Panc1 (cell line): ENCODE results near the gene CETN1. TPM values are rescaled to one million over a fixed set of nuclear protein-coding genes. Genes with fewer than 3 reads are reported as not detected.

Experiments used
- ATAC-seq: fragments of 200-7000 bp; cut with Tn5 transposase; 2 replicates; pipeline ENCODE4 v1.9.1; 2020; ENCODE audit warnings: mild to moderate bottlenecking, moderate library complexity
- BruUV-seq: library from RNA; stranded (reverse); fragments of 400-500 nt; replicated peaks from 2 replicates; lab custom pipeline; 2021; lab: Mats Ljungman, UMichigan
- CTCF ChIA-PET: fragments of 300-600 bp; sonication (Branson Sonifier 250); formaldehyde crosslinking; loops from one replicate; lab custom pipeline; 2022; ENCODE audit warnings: antibody characterized with exemption; lab: Charles Lee
- POLR2A ChIA-PET: fragments of 300-600 bp; sonication (Branson Sonifier 250); formaldehyde crosslinking; loops from one replicate; lab custom pipeline; 2022; ENCODE audit warnings: antibody characterized with exemption; lab: Charles Lee
- DNase-seq: peaks from one replicate; pipeline ENCODE4 v3.0.0-alpha.2; 2010; ENCODE audit warnings: low read depth, low spot score
- H3K27ac ChIP-seq: 2 replicates; pipeline ENCODE4 v1.5.1; 2011; ENCODE audit warnings: mild to moderate bottlenecking, low read length, inconsistent platforms
- H3K27me3 ChIP-seq: fragments of 200-500 bp; sonication (Bioruptor generic); 2 replicates; pipeline ENCODE4 v1.6.0; 2014; ENCODE audit warnings: low read length, inconsistent platforms; ENCODE audit not compliant: control insufficient read depth, insufficient read depth
- H3K36me3 ChIP-seq: fragments of 200-500 bp; sonication (Bioruptor generic); 2 replicates; pipeline ENCODE4 v1.5.1; 2014; ENCODE audit warnings: inconsistent platforms, mild to moderate bottlenecking, low read length, moderate library complexity; ENCODE audit not compliant: control insufficient read depth, insufficient read depth
- H3K4me1 ChIP-seq: 2 replicates; pipeline ENCODE4 v1.5.1; 2011; ENCODE audit warnings: inconsistent platforms, mild to moderate bottlenecking, low read length, moderate library complexity; ENCODE audit not compliant: control insufficient read depth, insufficient read depth
- H3K4me3 ChIP-seq, 2 experiments: 2 replicates each; pipeline ENCODE4 v1.5.1; 2011 to 2012; ENCODE audit warnings: low read depth in 2 of 2, low read length in 2 of 2, mild to moderate bottlenecking in 2 of 2, inconsistent platforms in 1 of 2, moderate library complexity in 1 of 2
- H3K9me3 ChIP-seq: fragments of 200-500 bp; sonication (Bioruptor generic); 2 replicates; pipeline ENCODE4 v1.5.1; 2014; ENCODE audit warnings: low read depth, mild to moderate bottlenecking, inconsistent platforms, low read length, moderate library complexity; ENCODE audit not compliant: control insufficient read depth, insufficient read depth
- CTCF ChIP-seq: fragments of 450-650 bp; IDR thresholded peaks from 2 replicates; pipeline ENCODE4 v1.5.1; 2017; ENCODE audit warnings: mild to moderate bottlenecking
- POLR2AphosphoS5 ChIP-seq: IDR thresholded peaks from 2 replicates; pipeline ENCODE4 v1.6.1; 2012; ENCODE audit warnings: mild to moderate bottlenecking, low read depth, low read length, moderate library complexity
- SIN3A ChIP-seq: IDR thresholded peaks from 2 replicates; pipeline ENCODE4 v1.6.1; 2012; ENCODE audit warnings: low read depth, mild to moderate bottlenecking, low read length, moderate library complexity, borderline replicate concordance; ENCODE audit not compliant: insufficient read depth
- TCF7L2 ChIP-seq: IDR thresholded peaks from 2 replicates; pipeline ENCODE4 v1.6.1; 2011; ENCODE audit warnings: mild to moderate bottlenecking, low read depth, low read length, inconsistent platforms
- in situ Hi-C: cut with HindIII; loops from 2 replicates; pipeline ENCODE4 v1.10.0; 2016; ENCODE audit warnings: low sequenced_read_pairs, low pct_unique_long_range_greater_than_20kb
- intact Hi-C: fragments of 100-400 bp; cut with micrococcal nuclease; formaldehyde crosslinking; loops from one replicate; pipeline ENCODE4 v1.10.0; 2022; ENCODE audit not compliant: unreplicated experiment
- total RNA-seq: library from RNA; stranded (reverse); gene quantifications from one replicate; pipeline ENCODE4 v1.2.1, GENCODE V29; 2021; ENCODE audit not compliant: unreplicated experiment
- TF ChIP-seq, protein P1 (sequence below), 2 experiments: IDR thresholded peaks; 2 replicates each; pipeline ENCODE4 v1.6.1; 2011 to 2012; ENCODE audit warnings: low read depth in 2 of 2, control low read depth in 1 of 2, low read length in 1 of 2, mild to moderate bottlenecking in 1 of 2, moderate library complexity in 1 of 2; ENCODE audit not compliant: insufficient read depth in 1 of 2

Gene CETN1
- total RNA-seq, 1 experiment from 2014 or later, result not detected

DNA sequence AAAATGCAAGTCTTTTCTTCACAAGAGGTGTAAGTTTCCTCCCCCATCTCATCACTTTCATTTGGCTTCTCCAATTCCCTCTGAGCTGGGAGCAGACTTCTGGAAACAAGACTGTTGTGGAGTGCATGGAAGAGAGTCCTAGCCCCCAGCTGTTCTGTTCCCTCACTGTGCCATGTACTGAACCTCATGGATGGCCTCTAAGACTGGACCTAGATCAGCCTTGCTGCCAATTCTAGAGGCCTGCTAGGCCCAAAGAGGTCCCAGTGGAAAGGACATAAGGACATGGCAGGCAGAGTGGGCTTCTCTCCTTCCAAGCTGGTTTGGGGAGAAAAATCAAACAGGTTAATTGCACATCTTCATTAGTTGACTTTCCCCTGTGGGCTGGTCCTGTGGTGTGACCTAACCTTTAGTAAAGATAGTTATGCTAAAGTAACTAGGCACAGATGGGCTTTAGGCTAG, 7.3 kb upstream of the CETN1 start:
- intact Hi-C loops (no loop called here), in situ Hi-C loops (no loop called here)
- Histone ChIP-seq H3K4me3 (no peak overlapping the region), H3K9me3 (no peaks in the 10 kb centered on the region), H3K27me3 (peaks cover 4% of the 10 kb centered on the region; the same call in 1 of the 2 replicates), H3K36me3 (no peaks in the 10 kb centered on the region), H3K27ac (no peak overlapping the region), H3K4me1 (no peaks in the 10 kb centered on the region)
- DNase-seq, result no peak
- ATAC-seq, result no peak
- ChIA-PET POLR2A (no interaction called here), CTCF (no interaction called here)
- no TSS peak for BruUV-seq
- TF ChIP-seq POLR2AphosphoS5, result no peak
- TF ChIP-seq, protein P1, sequence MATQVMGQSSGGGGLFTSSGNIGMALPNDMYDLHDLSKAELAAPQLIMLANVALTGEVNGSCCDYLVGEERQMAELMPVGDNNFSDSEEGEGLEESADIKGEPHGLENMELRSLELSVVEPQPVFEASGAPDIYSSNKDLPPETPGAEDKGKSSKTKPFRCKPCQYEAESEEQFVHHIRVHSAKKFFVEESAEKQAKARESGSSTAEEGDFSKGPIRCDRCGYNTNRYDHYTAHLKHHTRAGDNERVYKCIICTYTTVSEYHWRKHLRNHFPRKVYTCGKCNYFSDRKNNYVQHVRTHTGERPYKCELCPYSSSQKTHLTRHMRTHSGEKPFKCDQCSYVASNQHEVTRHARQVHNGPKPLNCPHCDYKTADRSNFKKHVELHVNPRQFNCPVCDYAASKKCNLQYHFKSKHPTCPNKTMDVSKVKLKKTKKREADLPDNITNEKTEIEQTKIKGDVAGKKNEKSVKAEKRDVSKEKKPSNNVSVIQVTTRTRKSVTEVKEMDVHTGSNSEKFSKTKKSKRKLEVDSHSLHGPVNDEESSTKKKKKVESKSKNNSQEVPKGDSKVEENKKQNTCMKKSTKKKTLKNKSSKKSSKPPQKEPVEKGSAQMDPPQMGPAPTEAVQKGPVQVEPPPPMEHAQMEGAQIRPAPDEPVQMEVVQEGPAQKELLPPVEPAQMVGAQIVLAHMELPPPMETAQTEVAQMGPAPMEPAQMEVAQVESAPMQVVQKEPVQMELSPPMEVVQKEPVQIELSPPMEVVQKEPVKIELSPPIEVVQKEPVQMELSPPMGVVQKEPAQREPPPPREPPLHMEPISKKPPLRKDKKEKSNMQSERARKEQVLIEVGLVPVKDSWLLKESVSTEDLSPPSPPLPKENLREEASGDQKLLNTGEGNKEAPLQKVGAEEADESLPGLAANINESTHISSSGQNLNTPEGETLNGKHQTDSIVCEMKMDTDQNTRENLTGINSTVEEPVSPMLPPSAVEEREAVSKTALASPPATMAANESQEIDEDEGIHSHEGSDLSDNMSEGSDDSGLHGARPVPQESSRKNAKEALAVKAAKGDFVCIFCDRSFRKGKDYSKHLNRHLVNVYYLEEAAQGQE (IDR thresholded peaks at IDR 0.05; ENCODE audit: insufficient read depth in 1 of 2, low read depth in 2 of 2, low read length in 1 of 2), result no peak
- no peak for TF ChIP-seq TCF7L2
- no peak for TF ChIP-seq CTCF
- TF ChIP-seq SIN3A, result no peak

GRCh38 chr18:573385-573784, 6.8 kb upstream of the CETN1 start:
- Histone ChIP-seq H3K4me3 (no peak overlapping the region), H3K4me1 (no peaks in the 10 kb centered on the region), H3K9me3 (no peaks in the 10 kb centered on the region), H3K27me3 (peaks cover 4% of the 10 kb centered on the region; the same call in 1 of the 2 replicates), H3K36me3 (no peaks in the 10 kb centered on the region), H3K27ac (no peak overlapping the region)
- ATAC-seq, result no peak
- in situ Hi-C loops (no loop called here), intact Hi-C loops (no loop called here)
- ChIA-PET POLR2A (no interaction called here), CTCF (no interaction called here)
- BruUV-seq, result no TSS peak
- no peak for DNase-seq
- no peak for TF ChIP-seq CTCF
- TF ChIP-seq, protein P1 (IDR thresholded peaks at IDR 0.05; ENCODE audit: insufficient read depth in 1 of 2, low read depth in 2 of 2, low read length in 1 of 2), result no peak
- no peak for TF ChIP-seq SIN3A
- no peak for TF ChIP-seq TCF7L2
- TF ChIP-seq POLR2AphosphoS5, result no peak
